ENCODE measurements around the gene PHEX.
A peak's percentile ranks its signal among the peaks of the same experiment; 100 is the strongest.

Gene PHEX

DNA sequence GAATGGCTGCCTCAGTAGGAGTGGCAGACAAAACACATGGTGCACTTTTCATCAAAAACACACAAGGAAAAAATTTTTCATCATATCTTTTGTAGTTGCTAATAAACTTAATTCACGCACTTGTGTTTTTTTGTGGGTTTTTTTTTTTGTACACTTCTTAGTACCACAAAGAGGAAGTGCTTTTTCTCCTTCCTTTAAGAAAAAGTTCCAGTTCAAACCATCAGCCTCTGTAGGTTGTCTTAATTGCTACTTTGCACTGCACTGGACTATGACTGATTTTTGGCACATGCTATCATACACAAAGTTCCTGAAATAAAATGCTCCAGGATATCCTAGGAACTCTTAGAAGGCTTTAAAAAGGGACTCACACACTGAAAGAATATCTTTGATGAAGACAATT is at the start of gene PHEX:
TSS of gene PHEX (plus strand) at position 242 of the 400 bp plus-strand sequence. CDS start 681 bp downstream, outside the sequence.
- POLR2A ChIA-PET (ENCODE audit: low non-redundant PET), result no interaction called here
- TF ChIP-seq, protein P1, sequence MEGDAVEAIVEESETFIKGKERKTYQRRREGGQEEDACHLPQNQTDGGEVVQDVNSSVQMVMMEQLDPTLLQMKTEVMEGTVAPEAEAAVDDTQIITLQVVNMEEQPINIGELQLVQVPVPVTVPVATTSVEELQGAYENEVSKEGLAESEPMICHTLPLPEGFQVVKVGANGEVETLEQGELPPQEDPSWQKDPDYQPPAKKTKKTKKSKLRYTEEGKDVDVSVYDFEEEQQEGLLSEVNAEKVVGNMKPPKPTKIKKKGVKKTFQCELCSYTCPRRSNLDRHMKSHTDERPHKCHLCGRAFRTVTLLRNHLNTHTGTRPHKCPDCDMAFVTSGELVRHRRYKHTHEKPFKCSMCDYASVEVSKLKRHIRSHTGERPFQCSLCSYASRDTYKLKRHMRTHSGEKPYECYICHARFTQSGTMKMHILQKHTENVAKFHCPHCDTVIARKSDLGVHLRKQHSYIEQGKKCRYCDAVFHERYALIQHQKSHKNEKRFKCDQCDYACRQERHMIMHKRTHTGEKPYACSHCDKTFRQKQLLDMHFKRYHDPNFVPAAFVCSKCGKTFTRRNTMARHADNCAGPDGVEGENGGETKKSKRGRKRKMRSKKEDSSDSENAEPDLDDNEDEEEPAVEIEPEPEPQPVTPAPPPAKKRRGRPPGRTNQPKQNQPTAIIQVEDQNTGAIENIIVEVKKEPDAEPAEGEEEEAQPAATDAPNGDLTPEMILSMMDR (conservative IDR thresholded peaks at IDR 0.05; ENCODE audit: low read depth), result no peak

DNA sequence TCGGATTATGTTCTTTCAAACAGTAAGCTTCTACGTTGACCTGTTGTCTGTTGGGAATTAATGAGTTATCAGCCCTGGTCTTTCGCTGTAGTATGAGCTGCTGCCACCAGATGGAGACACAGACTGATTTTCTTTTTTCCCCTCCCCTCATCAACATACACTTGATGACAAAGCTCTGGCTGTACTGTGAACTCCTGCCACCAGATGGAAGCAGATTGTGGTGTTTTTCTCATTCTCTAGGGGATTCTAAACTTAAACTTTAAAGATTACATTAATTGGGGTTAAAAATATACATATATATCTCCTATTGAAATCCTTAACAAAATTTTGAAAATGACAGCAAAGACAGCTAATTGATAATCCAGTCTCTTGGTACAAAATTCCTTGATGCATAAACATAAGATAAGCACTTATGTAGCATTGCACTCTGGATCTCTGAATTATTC is 46.8 kb upstream of the PHEX start:
- ChIA-PET CTCF (interaction anchor here (0.5 to 1.5 kb wide), 16 partner anchors 13 to 1155 kb away, joined by 3 to 12 read pairs (median 4); no protein-coding TSS in a partner anchor), POLR2A (ENCODE audit: low non-redundant PET) (no interaction called here)
- H3K27ac ChIP-seq, result no peak overlapping the region
- peak; percentile 74 for DNase-seq (ENCODE audit: low spot score)
- TF ChIP-seq, protein P1 (conservative IDR thresholded peaks at IDR 0.05; ENCODE audit: low read depth), result peak; percentile 83

More for the DNA sequence above, at the start of gene PHEX:
- CTCF ChIA-PET, result no interaction called here
- no peak within 1 kb of the TSS for H3K27ac ChIP-seq
- DNase-seq (ENCODE audit: low spot score), result no peak

DNA sequence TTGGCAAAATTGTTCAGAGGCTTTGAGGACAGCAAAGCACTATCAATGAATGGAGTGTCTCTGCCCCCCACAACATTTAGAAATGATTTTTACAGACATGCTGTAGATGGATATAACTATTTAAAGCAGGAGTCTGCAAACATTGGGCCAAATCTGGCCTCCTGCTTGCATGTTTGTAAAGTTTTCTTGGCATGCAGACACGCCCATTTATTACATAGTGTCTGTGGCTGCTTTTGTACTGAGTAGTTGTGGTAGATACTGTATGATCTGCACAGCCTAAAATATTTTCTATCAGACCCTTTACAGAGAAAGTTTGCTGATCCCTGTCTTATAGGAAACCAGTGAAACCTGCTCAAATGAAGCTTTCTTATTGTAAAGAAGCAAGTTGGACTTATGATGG is 45.5 kb upstream of the PHEX start:
- ChIA-PET POLR2A (ENCODE audit: low non-redundant PET) (no interaction called here), CTCF (no interaction called here)

DNA sequence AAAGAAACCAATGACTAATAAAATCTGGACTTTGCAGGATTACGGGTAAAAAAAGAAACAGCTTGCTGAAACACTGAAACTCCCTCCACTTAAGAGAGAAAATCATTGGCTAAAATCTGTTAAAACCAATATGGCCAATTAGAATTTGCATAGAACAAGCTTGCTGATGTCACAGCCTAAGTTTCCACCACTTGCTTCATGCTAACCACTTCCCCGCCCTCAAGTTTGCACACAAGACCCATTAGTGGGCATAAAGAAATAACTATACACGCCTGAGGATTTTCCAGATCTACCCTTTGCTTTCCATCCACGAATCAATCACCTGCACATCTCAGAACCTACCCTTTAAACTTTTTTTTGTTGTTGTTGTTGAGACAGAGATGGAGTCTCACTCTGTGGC is 42.7 kb upstream of the PHEX start:
- TF ChIP-seq, protein P1 (conservative IDR thresholded peaks at IDR 0.05; ENCODE audit: low read depth), result no peak
- CTCF ChIA-PET, result interaction anchor here (0.5 kb wide), 1 partner anchor 915 kb away, joined by 3 read pairs; no protein-coding TSS in a partner anchor
- POLR2A ChIA-PET (ENCODE audit: low non-redundant PET), result interaction anchor here (0.6 kb wide), 1 partner anchor 735 kb away, joined by 3 read pairs; no protein-coding TSS in a partner anchor
- DNase-seq (ENCODE audit: low spot score), result no peak
- no peak overlapping the region for H3K27ac ChIP-seq

More for the DNA sequence above, 45.5 kb upstream of the PHEX start:
- H3K27ac ChIP-seq, result no peak overlapping the region
- no peak for DNase-seq (ENCODE audit: low spot score)
- TF ChIP-seq, protein P1 (conservative IDR thresholded peaks at IDR 0.05; ENCODE audit: low read depth), result no peak

DNA sequence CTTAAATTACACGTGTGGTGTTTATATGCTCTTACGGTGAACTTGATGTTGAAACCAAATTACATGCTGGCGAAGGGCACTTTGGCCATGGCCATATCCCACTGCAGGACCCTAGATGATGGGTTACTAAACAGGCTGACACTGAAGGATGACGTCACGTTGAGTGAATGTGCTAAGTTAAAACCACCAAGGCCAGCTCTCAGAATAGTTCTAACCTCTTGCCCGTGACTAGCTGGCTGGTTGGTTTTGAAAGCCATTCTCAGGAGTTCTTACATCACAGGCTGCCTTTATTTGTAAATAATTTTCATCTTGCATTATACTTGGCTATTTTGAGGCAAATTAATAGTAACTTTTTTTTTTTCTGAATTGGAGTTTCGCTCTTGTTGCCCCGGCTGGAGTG is 41.3 kb upstream of the PHEX start:
- ChIA-PET CTCF (no interaction called here), POLR2A (ENCODE audit: low non-redundant PET) (no interaction called here)
- no peak for DNase-seq (ENCODE audit: low spot score)
- TF ChIP-seq, protein P1 (conservative IDR thresholded peaks at IDR 0.05; ENCODE audit: low read depth), result no peak
- H3K27ac ChIP-seq, result no peak overlapping the region

GRCh38 chrX:21991504-21991903 is 40.6 kb upstream of the PHEX start:
- no peak for DNase-seq (ENCODE audit: low spot score)
- ChIA-PET CTCF (no interaction called here), POLR2A (ENCODE audit: low non-redundant PET) (no interaction called here)
- no peak overlapping the region for H3K27ac ChIP-seq
- TF ChIP-seq, protein P1 (conservative IDR thresholded peaks at IDR 0.05; ENCODE audit: low read depth), result no peak
